GM13977 (cell line): ENCODE measurements around the gene NTRK2.

Source experiments
- DNase-seq: peaks from one replicate; pipeline ENCODE4 v3.0.0; 2012; ENCODE audit warnings: low spot score
- in situ Hi-C: fragments of 300-500 bp; cut with MboI; formaldehyde crosslinking; loops from one replicate; pipeline ENCODE4 v1.12.0; 2022; ENCODE audit warnings: low sequenced_read_pairs, low pct_unique_long_range_greater_than_20kb, mixed read lengths, inconsistent platforms; ENCODE audit not compliant: unreplicated experiment
- TF ChIP-seq, protein P1 (sequence below): IDR thresholded peaks from 2 replicates; pipeline ENCODE4 v1.5.1; 2012; ENCODE audit warnings: mild to moderate bottlenecking, control low read depth; ENCODE audit not compliant: insufficient read depth; ENCODE audit errors: extremely low read depth, missing control alignments

NTRK2 gene

DNA sequence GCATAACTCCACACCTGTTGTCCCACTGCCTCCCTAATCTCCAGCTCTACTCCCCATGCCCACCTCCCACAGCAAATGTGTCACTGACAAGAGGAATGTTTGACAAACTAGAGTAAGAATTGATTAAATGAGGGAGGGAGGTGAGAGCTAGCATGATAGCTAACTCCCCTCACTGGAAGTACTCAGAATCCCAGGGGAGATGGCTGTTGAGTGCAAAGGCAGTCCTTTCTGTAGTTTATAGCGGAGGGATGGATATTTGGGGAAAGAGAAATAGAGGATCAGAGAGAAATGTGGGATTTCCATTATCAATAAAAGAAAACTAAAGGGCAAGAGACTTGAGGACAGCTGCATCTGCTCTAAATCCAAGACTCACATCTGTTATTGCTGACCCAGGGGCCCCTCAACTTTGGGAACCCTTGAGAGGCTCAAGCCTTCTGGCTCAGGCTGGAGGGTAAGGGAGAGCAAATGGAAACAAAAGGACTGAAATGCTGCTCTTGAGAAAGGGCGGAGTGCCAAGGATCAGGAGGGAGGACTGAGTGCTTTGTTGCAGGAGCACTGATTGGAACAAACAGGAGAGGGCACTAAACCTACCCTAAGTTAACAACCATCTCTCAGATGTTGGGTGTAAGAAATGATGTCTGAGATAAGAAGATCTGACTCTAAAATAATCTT is 372.1 kb downstream of the NTRK2 start:
- TF ChIP-seq, protein P1, sequence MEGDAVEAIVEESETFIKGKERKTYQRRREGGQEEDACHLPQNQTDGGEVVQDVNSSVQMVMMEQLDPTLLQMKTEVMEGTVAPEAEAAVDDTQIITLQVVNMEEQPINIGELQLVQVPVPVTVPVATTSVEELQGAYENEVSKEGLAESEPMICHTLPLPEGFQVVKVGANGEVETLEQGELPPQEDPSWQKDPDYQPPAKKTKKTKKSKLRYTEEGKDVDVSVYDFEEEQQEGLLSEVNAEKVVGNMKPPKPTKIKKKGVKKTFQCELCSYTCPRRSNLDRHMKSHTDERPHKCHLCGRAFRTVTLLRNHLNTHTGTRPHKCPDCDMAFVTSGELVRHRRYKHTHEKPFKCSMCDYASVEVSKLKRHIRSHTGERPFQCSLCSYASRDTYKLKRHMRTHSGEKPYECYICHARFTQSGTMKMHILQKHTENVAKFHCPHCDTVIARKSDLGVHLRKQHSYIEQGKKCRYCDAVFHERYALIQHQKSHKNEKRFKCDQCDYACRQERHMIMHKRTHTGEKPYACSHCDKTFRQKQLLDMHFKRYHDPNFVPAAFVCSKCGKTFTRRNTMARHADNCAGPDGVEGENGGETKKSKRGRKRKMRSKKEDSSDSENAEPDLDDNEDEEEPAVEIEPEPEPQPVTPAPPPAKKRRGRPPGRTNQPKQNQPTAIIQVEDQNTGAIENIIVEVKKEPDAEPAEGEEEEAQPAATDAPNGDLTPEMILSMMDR: no peak
- no peak for DNase-seq
- in situ Hi-C loops: no loop called here

GRCh38 chr9:85042981-85043647 is 373.6 kb downstream of the NTRK2 start:
- no peak for DNase-seq
- TF ChIP-seq, protein P1: no peak
- in situ Hi-C loops: no loop called here

GRCh38 chr9:85045271-85045670 is 375.7 kb downstream of the NTRK2 start:
- TF ChIP-seq, protein P1: no peak
- DNase-seq: no peak
- in situ Hi-C loops: no loop called here

GRCh38 chr9:85046475-85046874 is 376.9 kb downstream of the NTRK2 start:
- no peak for DNase-seq
- in situ Hi-C loops: no loop called here
- TF ChIP-seq, protein P1: no peak

DNA sequence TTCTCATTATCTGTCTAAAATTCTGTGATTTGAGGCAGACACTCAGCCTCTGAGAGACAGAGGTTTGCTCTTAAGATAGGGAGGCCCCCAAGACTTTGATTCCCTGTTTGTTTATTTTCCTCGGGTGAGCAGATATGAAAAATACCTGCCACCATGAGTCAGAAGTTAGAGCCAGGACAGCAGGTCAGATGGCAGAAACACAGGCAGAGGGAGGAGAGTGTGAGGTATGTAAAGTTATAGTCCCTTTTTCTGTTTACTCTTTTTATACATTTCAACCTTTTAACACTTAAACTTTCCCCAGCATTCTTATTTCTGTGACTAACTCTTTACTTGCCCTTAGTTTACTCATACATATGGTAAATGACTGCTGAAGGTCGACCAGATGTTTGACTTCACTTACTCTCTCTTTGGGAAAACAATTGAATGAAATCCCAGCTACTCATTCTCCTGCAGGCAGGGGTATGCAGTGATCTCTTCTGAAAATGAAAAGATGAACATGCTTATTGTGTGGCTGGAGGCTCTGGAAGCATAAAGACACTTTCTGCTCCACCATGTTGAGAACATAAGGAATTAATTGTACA is 383.8 kb downstream of the NTRK2 start:
- in situ Hi-C loops: no loop called here

DNA sequence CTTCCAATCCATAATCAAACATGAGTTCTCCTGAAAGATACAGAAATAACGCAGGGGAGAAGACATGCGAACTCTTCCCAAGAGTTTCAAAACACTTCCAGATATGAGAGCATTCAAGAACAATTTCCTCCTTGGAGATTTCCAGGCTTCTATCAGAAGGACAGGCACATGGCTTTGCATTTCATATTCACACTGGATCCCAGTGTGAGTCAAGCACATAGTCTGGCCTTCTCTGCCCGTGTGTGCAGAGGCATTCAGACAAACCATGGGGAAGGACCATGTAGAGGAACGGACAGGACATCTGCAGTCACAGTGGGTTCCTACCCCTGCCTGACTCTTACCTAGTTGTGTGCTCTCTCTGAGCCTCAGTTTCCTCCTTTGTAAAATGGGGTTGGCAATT is 384.5 kb downstream of the NTRK2 start:
- no peak for DNase-seq
- in situ Hi-C loops: no loop called here
- TF ChIP-seq, protein P1: no peak

More for the DNA sequence above, 383.8 kb downstream of the NTRK2 start:
- DNase-seq: no peak
- TF ChIP-seq, protein P1: no peak
